ENCODE measurements around the gene GPC1. TPM values are rescaled to one million over a fixed set of nuclear protein-coding genes. Genes with fewer than 3 reads are reported as not detected.

Gene GPC1
- total RNA-seq, 1 donor from 2014 or later: 38.7 TPM

DNA sequence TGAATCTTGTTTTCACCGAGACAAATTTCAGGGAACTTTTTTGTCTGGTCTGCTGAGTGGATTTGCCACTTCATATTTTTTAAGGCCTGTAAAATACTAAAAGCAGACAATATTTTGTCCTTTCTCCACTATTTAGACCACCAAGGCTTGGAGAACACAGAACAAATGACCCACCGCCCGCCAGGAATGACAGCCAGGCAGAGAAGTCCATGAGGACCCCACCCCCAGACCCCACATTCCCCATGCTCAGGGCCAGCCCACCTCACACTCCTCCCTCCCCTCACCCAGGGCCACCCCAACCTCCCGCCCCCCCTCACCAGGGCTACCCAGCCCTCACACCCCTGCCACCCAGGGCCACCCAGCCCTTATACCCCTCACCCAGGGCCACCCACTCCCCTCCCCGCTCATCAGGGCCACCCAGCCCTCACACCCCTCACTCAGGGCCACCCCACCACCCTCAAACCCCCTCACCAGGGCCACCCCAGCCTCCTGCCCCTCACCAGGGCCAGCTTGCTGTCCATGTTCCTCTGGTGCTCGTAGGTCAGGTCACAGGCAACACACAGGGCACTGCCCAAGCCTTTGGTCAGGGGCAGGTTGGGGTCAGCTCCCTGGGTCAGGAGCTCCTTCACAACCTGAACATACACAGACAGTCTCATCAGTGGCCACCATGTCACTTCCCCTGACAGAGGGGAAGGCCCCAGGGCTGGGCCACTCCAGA lies 71.8 kb downstream of the GPC1 start:
- DNase-seq (ENCODE audit: low spot score in 2 of 2) (no peak), FAIRE-seq (no peak)

DNA sequence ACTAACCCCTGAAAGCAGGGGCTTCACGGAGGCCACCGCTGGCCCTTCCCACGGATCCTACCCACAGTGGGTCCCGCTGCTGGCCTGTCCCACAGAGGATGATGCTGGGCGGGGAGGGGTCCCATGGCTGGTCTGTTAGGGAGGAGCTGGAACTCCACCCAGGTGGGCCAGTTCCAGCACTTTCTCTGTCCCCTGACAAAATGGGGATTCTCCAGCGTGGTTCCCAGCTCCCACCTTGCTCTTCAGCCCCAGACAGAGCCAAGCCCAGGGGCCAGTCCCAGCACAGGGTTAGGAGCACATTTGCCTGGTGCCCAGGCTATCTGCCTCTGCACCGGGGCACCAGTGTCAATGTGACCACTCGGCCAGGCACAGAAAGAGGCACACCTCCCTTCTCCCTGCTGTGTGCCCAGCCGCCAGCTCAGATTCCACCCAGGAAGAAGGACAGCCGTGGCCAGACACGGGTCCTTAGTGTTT lies 72.4 kb downstream of the GPC1 start:
- no peak for DNase-seq (ENCODE audit: low spot score in 2 of 2)
- no peak for FAIRE-seq

DNA sequence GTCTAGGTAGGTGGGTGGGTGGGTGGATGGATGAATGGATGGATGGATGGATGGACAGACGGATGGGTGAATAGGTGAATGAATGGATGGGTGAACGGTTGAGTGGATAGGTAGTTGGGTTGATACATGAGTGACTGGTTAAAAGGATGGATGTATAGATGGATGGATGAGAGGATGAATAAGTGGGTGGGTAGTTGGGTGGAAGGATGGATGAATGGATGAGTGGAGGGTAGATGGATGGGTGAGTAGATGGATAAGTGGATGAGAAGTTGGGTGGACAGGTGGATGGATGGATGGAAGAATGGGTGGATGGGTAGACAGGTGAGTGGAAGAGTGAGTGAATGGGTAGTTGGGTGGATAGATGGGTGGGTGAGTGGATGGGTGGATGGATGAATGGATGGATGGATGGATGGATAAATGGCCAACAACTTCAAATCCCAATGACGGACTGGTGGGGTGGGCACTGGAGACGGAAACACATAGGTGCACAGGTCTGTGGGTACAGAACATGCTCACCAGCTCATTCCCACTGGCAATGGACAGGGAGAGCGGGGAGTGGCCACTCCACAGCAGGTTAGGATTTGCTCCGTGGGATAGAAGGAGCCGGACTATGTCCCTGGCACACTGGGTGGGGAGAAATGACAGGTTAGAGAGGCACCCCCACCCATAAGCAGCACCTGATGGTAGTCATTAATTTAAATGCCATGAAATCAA lies 73.5 kb downstream of the GPC1 start:
- FAIRE-seq: no peak
- DNase-seq (ENCODE audit: low spot score in 2 of 2): no peak

DNA sequence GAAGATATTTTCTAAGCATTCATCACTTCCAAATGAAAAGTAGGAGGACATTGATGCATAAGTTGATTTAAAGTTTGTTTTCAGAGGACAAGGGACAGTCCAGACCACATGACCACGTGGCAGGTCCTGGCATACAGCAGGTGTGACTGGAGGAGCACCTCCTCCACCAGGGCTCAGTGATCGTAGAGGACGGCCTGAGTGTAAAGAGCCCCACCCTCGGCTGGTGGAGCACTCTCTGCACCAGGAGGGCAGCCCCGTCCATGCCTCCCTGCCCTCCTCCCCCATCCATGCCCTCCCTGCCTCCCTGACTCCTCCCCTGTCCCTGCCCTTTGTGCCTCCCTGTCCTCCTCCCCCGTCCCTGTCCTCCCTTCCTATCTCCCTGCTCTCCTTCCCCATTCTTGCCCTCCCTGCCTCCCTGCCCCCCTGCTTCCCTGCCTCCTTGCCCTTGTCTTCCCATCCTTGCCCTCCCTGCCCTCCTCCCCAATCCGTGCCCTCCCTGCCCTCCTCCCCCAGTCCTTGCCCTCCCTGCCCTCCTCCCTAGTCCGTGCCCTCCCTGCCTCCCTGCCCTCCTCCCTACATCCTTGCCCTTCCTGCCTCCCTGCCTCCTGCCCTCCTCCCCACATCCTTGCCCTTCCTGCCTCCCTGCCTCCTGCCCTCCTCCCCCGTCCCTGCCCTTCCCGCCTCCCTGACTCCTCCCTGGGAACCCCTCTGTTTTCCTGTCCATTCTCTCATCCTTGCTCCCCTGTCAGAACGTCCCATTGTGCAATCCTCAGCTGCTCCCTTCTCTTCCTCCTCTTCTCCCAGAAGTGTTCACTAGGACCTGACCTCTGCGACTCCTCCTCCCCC lies 74.4 kb downstream of the GPC1 start:
- DNase-seq (ENCODE audit: low spot score in 2 of 2) (no peak), FAIRE-seq (no peak)

DNA sequence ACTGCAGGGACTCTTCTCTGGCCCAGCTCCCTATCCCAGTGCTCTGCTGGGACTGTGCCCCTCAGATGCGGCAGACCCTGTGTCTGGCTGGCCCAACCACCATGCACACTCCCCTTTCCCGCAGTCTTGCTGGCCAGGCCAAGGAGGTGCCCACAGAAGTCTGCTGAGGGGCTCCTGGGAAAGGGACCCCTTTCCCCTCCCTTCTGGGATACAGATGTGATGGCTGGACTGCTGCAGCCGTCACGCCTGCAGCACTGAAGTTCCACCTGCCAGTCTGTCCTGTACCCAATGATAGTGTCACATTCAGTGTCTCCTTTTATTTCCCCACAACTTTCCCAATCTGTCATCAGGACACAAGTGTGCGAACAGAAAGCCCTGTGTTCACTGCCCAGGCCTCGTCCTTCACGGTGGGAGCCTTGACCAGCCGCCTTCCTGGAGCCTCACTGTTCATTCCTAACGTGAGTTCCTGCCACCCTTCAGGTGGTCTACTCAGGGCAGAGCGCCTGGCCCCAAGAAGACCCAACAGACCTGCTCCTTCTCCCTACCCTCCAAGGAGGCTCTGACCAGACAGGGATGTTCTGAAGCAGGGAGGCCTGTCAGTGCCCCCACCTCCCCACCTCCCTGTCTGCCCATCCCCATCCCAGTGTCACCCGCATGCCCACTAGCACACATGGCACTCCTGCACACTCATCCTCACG lies 75.2 kb downstream of the GPC1 start:
- DNase-seq (ENCODE audit: low spot score in 2 of 2) (no peak), FAIRE-seq (no peak)

DNA sequence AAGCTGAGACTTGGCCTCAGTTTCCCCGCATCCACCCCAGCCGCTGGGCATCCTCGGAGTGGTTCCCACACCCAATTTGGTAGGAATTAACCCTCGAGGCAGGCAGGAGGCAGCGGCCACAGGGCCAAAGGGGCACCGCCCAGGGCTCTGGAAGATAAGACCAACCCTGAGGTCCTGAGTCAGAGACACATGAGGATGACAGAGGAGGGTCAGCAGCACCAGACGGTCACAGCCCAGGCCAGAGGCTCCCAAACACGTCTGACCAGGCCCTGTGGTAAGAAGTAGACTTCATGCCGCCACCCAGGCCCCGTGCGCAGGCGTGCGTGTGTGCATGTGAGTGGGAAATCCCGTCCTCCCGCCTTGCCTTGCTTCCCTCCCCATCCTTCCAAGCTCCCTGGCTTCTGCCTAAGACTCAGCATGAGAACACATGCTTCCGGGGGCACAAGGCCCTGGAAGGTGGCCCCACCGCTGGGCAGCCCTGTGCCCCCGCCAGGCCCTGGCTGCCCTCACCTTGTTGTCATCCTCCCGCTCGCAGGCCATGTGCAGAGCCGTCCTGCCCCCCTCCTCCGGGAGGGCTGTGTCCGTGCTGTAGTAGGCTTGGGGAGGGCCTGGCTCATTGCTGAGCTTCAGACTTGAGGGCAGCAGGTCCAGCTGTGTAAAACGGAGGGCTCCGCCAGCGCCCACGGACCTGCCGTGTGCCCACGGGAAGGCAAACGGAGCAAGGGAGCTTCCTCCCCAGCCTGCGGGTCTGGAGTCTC lies 76.1 kb downstream of the GPC1 start:
- no peak for FAIRE-seq

DNA sequence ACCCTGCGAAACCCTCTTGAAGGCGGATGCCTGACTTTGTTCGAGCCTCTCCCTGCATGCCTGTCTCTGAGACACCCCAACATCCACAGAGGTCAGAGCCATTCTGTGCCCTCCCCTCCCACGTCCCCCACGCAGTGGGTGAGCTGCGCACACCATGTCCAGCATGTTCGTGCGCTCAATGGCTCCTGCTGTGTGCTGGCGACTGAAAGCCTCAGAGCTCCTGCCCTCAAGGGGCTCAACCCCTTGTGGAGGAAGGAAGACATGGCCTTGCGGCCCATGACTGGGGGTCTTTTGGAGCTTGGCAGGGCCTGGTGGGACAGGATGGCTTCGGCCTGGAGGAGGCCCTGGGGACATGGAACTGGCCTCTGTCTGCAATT lies 76.6 kb downstream of the GPC1 start:
- no peak for DNase-seq (ENCODE audit: low spot score in 2 of 2)
- no peak for FAIRE-seq

More for the DNA sequence above, 76.1 kb downstream of the GPC1 start:
- DNase-seq (ENCODE audit: low spot score in 2 of 2): no peak

DNA sequence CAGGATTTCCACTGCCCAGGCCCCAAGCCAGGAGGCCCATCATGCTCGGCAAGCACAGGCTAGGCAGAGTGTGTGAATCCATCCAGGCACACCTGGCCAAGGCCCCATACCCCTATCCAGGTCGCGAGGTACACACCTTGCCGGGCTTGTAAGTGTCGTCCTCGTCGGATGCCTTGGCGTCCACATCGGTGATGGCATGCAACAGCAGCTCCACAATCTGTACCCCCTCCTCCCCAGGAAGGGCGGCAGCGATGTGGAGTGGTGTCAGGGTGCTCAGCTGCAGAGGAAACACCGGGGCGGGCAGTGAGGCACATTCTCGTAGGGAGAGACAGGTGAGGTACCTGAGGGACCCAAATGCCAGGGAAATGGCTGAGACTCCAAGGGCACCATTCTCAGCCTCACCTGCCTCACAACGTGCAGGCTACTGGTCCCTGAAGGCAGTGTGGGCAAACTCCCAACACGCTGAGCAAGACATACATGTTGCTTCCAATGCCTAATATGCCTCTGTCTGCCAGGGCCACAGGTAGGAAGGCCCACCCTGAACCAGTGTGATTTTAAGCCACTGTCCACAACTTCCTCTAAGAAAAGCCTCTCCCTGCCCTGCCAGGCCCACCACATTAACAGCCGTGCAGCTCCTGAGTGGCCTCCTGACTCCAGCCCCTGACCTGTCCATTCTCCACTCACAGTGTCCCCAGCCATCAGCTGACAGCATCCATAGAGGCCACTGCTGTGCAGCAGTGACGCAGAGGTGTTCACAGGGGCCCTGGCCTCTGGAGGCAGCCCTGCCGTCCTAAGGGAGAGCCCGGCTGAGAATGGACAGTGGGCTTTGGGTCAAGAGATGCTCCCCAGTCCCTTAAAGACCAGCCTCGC lies 77.4 kb downstream of the GPC1 start:
- DNase-seq (ENCODE audit: low spot score in 2 of 2): no peak

DNA sequence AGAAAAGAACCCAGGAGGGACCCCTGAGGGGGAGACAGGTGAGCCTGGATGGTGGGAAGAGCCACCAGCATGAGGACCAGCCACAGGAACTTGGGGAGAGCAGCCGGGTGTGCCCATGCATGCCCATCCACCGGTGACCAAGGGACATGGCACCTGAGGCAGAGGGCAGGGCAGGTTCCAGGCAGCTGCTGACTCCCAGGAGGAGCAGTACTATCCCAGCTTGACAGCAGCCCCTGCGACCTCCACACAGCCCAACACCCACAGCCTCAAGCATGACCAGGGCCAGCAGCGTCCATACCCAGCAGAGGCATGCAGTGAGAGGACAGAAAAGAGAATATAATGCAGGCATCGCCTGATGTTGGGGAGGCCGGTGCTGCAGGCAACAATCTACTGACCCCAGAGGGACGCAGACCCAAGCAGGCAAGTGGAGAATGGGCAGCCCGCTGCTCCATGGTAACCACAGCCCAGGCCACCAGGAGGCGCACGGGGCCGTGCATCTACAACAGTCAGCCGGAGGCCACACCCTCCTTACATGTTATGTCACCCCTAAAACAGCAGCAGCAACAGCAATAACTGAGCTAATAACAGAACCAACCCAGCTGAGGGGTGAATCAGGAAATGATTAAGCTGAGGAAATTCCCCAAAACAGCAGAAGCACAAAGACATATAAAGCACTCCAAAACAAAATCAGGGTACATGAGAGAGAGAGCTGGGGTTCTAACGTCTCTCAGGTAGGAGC lies 78.3 kb downstream of the GPC1 start:
- FAIRE-seq: no peak
- DNase-seq (ENCODE audit: low spot score in 2 of 2): peak; percentile 55 to 81

More for the DNA sequence above, 77.4 kb downstream of the GPC1 start:
- FAIRE-seq: no peak

DNA sequence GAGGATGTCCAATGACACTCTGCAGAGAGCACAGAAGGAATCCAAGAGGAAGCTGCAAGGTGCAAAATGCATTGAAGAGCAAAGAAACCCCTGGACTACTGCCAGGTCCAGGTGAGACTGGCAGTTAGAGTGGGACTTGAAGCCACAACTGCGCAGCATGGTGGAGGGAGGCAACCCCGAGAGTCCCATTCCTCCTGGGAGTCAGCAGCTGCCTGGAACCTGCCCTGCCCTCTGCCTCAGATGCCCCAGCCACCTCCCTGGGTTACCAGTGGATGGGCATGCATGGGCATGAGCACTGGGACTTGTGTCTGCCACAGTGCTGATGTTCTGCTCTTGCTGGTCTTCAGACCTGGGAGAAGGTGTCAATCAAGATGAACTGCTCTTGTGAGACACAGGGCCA lies 79.2 kb downstream of the GPC1 start:
- FAIRE-seq (no peak), DNase-seq (ENCODE audit: low spot score in 2 of 2) (no peak)

DNA sequence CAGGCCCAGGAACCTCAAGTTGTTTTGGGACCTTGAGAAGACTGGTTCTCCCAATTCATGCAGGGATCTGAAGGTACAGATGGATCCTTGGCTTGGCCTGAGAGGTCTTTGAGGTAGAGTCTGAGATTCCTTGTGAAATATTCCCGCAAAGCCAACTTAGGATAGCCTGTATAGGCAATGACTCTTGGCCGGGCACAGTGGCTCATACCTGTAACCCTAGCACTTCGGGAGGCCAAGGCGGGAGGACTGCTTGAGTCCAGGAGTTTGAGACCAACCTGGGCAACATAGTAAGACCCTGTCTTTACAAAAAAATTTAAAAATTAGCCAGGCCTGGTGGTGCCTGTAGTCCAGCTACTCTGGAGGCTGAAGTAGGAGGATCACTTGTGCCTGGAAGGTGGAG lies 81.9 kb downstream of the GPC1 start:
- FAIRE-seq (no peak), DNase-seq (ENCODE audit: low spot score in 2 of 2) (no peak)

Small RNA genes within 50 kb of the gene (small RNA-seq; reads per million reads assigned to genes)
- 551 reads per million, percentile 99 among the genes with 10 or more reads in this experiment for gene MIR149

Other genes with a start within 250 kb of the GPC1 start
- gene ANKMY1, start 122.3 kb downstream of the GPC1 start, total RNA-seq: 4.9 TPM
- 9.8 TPM for gene DUSP28, start 124.7 kb downstream of the GPC1 start, total RNA-seq
- 4.5 TPM for gene RNPEPL1, start 132.8 kb downstream of the GPC1 start, total RNA-seq
- gene CAPN10, start 151.1 kb downstream of the GPC1 start, total RNA-seq: 30.6 TPM
- 0.41 TPM for gene GPR35, start 189.8 kb downstream of the GPC1 start, total RNA-seq
- not detected for gene AQP12B, start 247.2 kb downstream of the GPC1 start, total RNA-seq